H54 (cell line): ENCODE results near the gene LRRC8D.
"Not testable (repeated sequence)": the region's sequence is repeated elsewhere in the genome, so short reads cannot be mapped to it uniquely, and the experiment has no call there.

ENCODE experiments used
- DNase-seq: peaks from one replicate; pipeline ENCODE4 v3.0.0; 2011; ENCODE audit warnings: low spot score, mixed read lengths; ENCODE audit not compliant: insufficient read length
- FAIRE-seq: peaks from 3 replicates; lab custom pipeline; 2011; peaks lifted over from hg19 to GRCh38; lab: Jason Lieb, UNC
- POLR2A ChIP-seq: IDR thresholded peaks from 2 replicates; pipeline ENCODE4 v1.6.1; 2011; ENCODE audit warnings: low read depth, mild to moderate bottlenecking, low read length

LRRC8D gene

GRCh38 chr1:89908672-89909436 is 88.0 kb downstream of the LRRC8D start:
- peak; percentile 78 for FAIRE-seq
- TF ChIP-seq POLR2A, result no peak
- no peak for DNase-seq

GRCh38 chr1:89910268-89910667 is 89.4 kb downstream of the LRRC8D start:
- TF ChIP-seq POLR2A, result no peak
- no peak for DNase-seq
- FAIRE-seq, result no peak

GRCh38 chr1:89910780-89911179 is 89.9 kb downstream of the LRRC8D start:
- DNase-seq, result peak; percentile 52
- peak; percentile 97 for FAIRE-seq
- TF ChIP-seq POLR2A, result no peak

GRCh38 chr1:89911191-89911991 is 90.6 kb downstream of the LRRC8D start:
- FAIRE-seq, result no peak
- DNase-seq, result no peak
- TF ChIP-seq POLR2A, result no peak

GRCh38 chr1:89912073-89912472 is 91.2 kb downstream of the LRRC8D start:
- FAIRE-seq (no peak), DNase-seq (no peak)
- no peak for TF ChIP-seq POLR2A

GRCh38 chr1:89913353-89914095 is 92.7 kb downstream of the LRRC8D start:
- TF ChIP-seq POLR2A, result no peak
- no peak for FAIRE-seq
- DNase-seq, result no peak

GRCh38 chr1:89917353-89917752 is 96.5 kb downstream of the LRRC8D start:
- DNase-seq (no peak), FAIRE-seq (peak; percentile 30)
- TF ChIP-seq POLR2A, result no peak

GRCh38 chr1:89918127-89918793 is 97.4 kb downstream of the LRRC8D start:
- FAIRE-seq (no peak), DNase-seq (no peak)
- TF ChIP-seq POLR2A, result no peak

GRCh38 chr1:89918794-89919155 is 97.9 kb downstream of the LRRC8D start:
- no peak for TF ChIP-seq POLR2A
- DNase-seq (no peak), FAIRE-seq (peak; percentile 52)

- TF ChIP-seq POLR2A, result no peak
- DNase-seq (no peak), FAIRE-seq (no peak)
Measured at GRCh38 chr1:89919174-89919573, 98.3 kb downstream of the LRRC8D start.

GRCh38 chr1:89922911-89923310 is 102.1 kb downstream of the LRRC8D start:
- no peak for TF ChIP-seq POLR2A
- DNase-seq, result no peak
- FAIRE-seq, result no peak

- FAIRE-seq (no peak), DNase-seq (no peak)
- TF ChIP-seq POLR2A, result no peak
Measured at GRCh38 chr1:89923517-89923916, 102.7 kb downstream of the LRRC8D start.

GRCh38 chr1:89924075-89924474 is 103.2 kb downstream of the LRRC8D start:
- FAIRE-seq, DNase-seq: not testable (repeated sequence)
